Measurements from ENCODE around the gene SLC51A.

DNA sequence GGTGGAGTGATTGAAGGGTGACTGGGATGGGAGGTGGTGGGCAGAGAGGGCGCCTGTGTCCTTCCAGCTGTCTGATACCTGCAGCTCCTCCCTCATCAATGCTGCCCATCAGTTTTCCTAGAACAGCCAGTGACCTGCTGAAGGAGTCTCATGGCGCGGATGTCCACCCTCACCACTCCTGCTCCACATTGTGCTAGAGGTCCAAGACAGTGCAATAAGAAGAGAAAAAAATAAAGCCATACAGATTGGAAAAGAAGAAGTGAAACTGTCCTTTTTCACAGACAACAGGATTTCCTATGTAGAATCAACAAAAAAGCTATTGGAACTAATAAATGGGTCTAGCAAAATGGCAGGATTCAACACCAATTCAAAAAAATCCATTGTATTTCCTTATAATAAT lies 12.5 kb upstream of the SLC51A start:
- TF ChIP-seq POLR2AphosphoS5 (IDR thresholded peaks at IDR 0.05; ENCODE audit: low read depth) (no peak), GABPA (IDR thresholded peaks at IDR 0.05; ENCODE audit: low read depth) (no peak), SPI1 (IDR thresholded peaks at IDR 0.05; ENCODE audit: borderline replicate concordance, low read depth) (no peak)
- TF ChIP-seq, protein P1, sequence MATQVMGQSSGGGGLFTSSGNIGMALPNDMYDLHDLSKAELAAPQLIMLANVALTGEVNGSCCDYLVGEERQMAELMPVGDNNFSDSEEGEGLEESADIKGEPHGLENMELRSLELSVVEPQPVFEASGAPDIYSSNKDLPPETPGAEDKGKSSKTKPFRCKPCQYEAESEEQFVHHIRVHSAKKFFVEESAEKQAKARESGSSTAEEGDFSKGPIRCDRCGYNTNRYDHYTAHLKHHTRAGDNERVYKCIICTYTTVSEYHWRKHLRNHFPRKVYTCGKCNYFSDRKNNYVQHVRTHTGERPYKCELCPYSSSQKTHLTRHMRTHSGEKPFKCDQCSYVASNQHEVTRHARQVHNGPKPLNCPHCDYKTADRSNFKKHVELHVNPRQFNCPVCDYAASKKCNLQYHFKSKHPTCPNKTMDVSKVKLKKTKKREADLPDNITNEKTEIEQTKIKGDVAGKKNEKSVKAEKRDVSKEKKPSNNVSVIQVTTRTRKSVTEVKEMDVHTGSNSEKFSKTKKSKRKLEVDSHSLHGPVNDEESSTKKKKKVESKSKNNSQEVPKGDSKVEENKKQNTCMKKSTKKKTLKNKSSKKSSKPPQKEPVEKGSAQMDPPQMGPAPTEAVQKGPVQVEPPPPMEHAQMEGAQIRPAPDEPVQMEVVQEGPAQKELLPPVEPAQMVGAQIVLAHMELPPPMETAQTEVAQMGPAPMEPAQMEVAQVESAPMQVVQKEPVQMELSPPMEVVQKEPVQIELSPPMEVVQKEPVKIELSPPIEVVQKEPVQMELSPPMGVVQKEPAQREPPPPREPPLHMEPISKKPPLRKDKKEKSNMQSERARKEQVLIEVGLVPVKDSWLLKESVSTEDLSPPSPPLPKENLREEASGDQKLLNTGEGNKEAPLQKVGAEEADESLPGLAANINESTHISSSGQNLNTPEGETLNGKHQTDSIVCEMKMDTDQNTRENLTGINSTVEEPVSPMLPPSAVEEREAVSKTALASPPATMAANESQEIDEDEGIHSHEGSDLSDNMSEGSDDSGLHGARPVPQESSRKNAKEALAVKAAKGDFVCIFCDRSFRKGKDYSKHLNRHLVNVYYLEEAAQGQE (IDR thresholded peaks at IDR 0.05; ENCODE audit: insufficient replicate concordance, low read depth): no peak
- TF ChIP-seq, protein P2, sequence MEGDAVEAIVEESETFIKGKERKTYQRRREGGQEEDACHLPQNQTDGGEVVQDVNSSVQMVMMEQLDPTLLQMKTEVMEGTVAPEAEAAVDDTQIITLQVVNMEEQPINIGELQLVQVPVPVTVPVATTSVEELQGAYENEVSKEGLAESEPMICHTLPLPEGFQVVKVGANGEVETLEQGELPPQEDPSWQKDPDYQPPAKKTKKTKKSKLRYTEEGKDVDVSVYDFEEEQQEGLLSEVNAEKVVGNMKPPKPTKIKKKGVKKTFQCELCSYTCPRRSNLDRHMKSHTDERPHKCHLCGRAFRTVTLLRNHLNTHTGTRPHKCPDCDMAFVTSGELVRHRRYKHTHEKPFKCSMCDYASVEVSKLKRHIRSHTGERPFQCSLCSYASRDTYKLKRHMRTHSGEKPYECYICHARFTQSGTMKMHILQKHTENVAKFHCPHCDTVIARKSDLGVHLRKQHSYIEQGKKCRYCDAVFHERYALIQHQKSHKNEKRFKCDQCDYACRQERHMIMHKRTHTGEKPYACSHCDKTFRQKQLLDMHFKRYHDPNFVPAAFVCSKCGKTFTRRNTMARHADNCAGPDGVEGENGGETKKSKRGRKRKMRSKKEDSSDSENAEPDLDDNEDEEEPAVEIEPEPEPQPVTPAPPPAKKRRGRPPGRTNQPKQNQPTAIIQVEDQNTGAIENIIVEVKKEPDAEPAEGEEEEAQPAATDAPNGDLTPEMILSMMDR (IDR thresholded peaks at IDR 0.05; ENCODE audit: insufficient read depth, low read length): no peak
